Sciatic nerve (tissue), 2 donors: ENCODE data around the gene CCDC86. TPM values are rescaled to one million over a fixed set of nuclear protein-coding genes. Genes with fewer than 3 reads are reported as not detected.

Source experiments
- ATAC-seq: fragments of 200-7000 bp; cut with Tn5 transposase; one replicate; pipeline ENCODE4 v1.9.1; 2020; ENCODE audit warnings: mild to moderate bottlenecking, moderate library complexity
- DNase-seq: peaks from one replicate; pipeline ENCODE4 v3.0.0-alpha.2; 2020; ENCODE audit warnings: low spot score
- intact Hi-C: fragments of 100-400 bp; cut with DNase I; formaldehyde crosslinking; loops from one replicate; pipeline ENCODE4 v1.14.2; 2022
- total RNA-seq: library from RNA; stranded (reverse); fragmentation: NEBNext Ultra II Directional; extraction: Animal tissue kit (Norgen Biotek cat#: 25700); gene quantifications from one replicate; pipeline ENCODE4 v1.2.1, GENCODE V29; 2021
- donor health status: DM: no; HTN: no; CAD: no.
- donor health status: DM: no; HTN: no; CAD: no.

Gene CCDC86
- total RNA-seq, 1 donor from 2014 or later, result 16.5 TPM

GRCh38 chr11:60849641-60850520 lies 8.0 kb downstream of the CCDC86 start:
- DNase-seq (no peak), ATAC-seq (no peak)
- intact Hi-C loops, result no loop called here

DNA sequence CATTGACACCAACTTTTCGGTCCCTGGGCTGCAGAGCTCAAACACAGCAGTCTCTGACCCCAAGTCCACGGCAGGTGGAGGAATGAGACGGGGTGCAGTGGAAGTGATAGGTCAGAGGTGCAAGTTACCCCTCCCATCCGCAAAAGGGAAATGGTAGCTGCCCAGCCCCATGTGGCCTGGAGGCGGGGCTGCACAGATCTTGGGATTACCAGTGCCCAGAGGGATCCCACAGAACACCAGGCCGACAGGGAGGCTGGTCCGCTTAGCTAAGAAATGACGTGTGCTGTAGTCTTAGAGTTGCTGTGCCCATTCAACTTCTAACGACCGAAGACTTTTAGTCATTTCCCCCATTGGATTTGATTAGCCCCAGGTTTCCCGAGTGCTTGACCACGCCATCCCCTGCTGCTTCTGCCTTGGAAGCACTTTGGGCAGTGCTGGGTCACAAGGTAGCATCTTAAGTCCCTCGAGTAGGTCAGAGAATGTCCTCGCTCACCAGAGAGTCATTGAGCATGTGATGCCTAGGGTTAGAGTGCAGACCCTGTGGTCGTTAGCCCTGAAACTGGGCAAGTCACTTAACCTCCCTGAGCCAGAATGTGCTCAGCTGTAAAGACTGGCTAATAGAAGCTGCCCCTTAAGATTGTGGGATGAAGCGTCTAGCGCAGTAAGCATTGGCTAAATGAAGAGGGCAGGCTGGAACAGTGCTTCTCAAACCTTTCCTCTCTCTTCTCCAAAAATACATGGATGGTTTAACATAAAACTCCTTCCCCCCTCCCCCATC lies 9.6 kb downstream of the CCDC86 start:
- no peak for DNase-seq
- intact Hi-C loops, result no loop called here
- ATAC-seq, result no peak

GRCh38 chr11:60852117-60852981 lies 10.4 kb downstream of the CCDC86 start:
- DNase-seq, result no peak
- no peak for ATAC-seq
- intact Hi-C loops, result no loop called here

GRCh38 chr11:60852982-60853950 lies 11.4 kb downstream of the CCDC86 start:
- intact Hi-C loops, result no loop called here
- DNase-seq, result no peak
- no peak for ATAC-seq

DNA sequence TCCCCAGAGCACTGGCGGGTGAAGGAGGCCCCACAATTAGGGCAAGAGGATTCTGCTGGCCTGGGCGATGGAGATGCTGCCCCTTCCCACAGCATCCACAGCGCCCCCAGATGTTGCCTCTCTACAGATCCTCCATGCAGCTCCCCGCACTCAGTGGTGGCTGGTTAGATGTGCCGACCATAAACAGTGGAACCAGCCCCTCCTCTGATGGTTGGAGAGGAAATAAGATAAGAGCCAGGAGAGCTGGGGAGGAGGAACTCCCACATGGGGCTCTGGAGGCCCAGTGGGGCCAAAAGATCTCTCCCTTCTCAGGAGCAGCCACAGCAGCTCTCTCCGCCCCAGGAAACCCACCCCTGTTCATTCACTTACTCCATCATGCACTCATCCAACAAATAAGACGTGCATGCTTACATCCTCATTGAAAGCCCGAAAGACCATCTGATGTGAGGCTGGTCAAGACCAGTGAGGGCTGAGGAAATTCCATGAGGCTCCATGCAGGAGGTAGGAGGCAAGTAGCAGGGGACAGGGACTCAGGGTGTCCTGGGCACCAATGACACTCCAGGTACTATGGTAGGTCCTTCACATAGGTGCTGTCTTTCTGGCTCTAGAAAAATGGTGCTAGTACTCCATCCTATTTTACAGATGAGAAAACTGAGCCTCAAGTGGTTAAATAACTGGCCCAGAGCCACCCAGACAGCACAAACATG lies 12.4 kb downstream of the CCDC86 start:
- no peak for DNase-seq
- intact Hi-C loops, result no loop called here
- ATAC-seq, result no peak

DNA sequence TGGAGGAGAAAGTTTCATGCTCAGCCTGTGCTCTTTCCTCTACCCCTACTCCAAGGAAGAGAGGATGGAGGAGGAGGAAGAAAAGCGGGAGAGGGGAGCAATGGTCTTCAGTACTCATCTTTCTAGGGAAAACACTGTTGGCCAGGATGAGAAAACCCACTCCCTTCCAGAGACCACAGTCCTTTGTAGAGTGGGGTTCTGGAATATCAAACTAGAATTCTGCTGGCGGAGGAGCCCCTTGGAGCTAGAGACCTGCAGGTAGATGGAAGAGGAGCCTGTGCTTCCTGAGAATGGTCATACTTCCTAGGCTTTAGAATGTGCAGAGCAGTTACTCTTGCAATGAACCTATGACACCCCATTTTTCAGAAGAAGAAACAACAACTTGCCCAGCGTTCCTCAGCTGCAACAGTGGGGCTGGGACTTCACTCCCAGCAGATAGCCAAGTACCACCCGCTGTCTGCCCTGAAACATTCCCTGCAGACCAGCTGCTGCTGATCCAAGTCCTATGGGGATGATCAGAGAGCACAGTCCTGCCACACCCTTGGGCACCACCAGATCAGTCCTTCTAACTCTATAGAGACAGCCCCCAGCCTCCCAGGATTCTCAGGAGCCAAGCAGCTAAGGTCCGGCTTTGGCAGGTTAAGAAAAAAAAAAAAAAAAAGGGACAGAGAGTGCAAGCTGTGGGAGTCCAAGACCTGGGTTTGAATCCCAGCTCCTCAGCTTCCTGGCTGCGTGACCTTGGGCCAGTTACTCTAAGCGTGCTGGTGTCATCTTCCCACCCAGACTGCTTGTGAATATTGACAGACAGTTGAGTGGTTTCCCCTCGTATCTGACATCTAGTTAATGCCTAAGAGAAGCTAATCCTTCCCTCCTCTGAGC lies 13.2 kb downstream of the CCDC86 start:
- intact Hi-C loops, result no loop called here
- DNase-seq (no peak), ATAC-seq (no peak)

- ATAC-seq (no peak), DNase-seq (no peak)
- intact Hi-C loops, result no loop called here
Measured at GRCh38 chr11:60855726-60856633, 14.1 kb downstream of the CCDC86 start, which contains the start of gene PTGDR2. Gene PTGDR2, minus strand, starts transcription at chr11:60855950. Its CDS starts 2,228 bp downstream, at chr11:60853722.

DNA sequence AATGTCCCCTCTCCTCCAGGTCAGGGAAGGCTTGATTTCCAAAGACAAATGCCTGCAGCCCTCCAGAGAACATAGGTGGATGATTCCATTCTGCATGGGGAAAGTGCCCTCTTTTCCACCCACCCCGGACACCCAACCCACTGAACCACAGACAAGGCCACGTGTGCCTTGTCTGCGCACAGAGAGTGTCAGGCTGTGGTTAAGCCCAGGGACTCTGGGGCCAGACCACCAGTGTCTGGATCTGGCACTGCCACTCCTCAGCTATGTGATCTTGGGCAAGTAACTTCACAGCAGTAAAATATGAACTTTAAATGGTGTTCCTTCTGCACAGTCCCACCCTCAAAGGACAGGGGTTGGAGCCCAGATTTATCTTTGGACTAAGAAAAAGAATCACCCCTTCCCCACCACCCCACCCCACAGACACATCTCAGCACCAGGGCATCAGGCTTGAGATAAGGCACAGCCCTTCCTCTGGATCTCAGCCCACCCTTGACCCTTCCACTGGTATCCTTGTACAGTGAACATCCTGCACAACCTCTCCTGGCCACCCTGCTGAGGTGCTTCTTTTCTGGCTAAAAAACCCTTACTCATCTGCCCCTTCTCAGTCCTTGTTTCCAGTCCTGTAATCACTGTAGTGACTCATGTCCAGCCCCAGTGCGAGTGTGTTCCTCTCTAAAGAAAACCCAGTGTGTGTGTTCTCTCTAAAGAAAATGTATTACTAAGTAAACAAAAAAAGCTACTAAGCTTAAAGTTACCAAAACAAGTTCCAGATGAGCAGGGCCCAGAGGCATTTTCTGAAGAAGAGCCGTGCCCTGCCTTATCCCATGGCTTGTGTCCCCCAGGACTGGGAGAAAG lies 15.7 kb downstream of the CCDC86 start:
- no peak for DNase-seq
- intact Hi-C loops, result no loop called here
- ATAC-seq, result no peak

DNA sequence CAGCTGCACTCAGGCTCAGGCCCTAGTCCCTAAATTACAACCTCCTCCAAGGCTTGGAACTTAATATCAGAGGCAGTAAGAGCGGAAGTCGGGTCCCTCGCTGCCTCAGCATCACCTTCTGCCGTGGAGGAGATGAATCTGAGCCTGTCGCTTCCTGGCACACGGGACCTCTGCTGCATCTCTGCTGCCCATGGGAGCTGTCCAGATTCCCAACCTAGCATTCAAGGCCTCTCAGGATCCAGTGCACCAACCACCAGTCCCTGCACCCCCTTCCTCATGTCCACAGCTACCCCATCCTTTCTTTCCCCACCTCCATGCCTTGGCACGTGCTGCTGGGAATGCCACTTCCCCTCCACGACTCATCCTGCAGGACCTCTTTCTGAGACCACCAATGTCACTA lies 16.3 kb downstream of the CCDC86 start:
- ATAC-seq, result no peak
- intact Hi-C loops, result no loop called here
- DNase-seq, result no peak

DNA sequence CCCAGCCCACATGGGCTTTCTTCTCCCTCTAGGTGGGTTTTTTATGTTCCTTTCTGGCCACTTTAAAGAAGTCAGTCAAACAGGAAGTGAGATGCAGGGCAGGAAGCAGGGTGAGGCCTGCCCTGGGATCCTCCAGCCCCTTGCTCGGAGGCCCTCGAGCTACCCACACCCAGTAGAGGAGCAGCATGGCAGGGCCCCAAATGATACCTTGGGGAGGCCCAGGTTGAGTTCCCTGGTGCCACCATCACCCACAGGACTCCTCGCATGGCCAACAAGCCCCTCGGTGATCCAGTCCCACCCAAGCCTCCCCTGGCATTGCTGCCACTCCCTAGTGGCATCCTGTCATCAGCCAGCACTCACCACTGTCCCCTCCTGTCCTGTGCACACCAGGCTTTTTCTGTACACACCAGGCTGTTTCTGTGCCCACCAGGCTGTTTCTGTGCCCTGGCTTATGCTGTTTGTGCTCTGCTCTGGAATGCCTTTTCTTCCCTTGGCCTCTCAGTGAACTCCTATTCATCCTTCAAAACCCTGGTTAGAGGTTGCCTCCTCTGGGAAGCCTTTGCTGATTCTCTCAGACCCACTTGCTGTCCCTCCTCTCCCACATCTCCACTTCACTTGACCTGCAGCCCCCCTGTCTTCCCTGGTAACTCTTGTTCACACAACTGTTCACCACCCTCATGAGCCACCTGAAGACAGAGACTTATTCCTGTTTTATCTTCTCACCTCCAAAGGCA lies 17.0 kb downstream of the CCDC86 start:
- DNase-seq (peak; percentile 26), ATAC-seq (no peak)
- intact Hi-C loops, result no loop called here

GRCh38 chr11:60859616-60860250 lies 17.8 kb downstream of the CCDC86 start:
- ATAC-seq (peak; percentile 46), DNase-seq (peak; percentile 43)
- intact Hi-C loops, result no loop called here

DNA sequence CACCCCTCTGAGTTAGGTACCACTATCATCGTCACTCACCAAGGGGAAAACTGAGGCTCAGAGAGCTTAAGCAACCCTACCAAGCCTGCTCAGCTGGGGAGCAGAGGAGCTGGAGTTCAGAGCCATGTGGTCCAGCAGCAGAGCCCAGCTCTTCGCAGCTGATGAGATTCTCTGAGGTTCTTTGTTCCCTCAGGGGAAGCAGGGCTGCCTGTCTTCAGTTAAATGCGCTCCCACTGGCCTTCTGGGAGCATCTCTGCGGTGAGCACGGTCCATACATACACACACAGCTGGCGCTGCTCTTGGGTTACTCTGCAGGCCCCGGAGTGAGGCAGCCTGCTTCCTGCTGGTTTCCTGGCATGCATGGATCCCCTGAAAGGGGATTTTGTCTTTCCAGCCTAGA lies 19.0 kb downstream of the CCDC86 start:
- DNase-seq (peak; percentile 14), ATAC-seq (no peak)
- intact Hi-C loops, result no loop called here

GRCh38 chr11:60862171-60862570 lies 20.3 kb downstream of the CCDC86 start:
- intact Hi-C loops, result no loop called here
- DNase-seq, result no peak
- no peak for ATAC-seq
